Stimulated activated naive CD8-positive, alpha-beta T cell treated with anti-CD3 and anti-CD28 coated beads, Interleukin-15, Interleukin-2, amounts not matched to agents 100 U/mL and 50 U/mL, for 24 hours (primary cell): ENCODE measurements around the gene MRGPRF.
"Not testable (repeated sequence)": the region's sequence is repeated elsewhere in the genome, so short reads cannot be mapped to it uniquely, and the experiment has no call there.

Source experiments
- ATAC-seq: fragments of 150-1000 bp; cut with Tn5 transposase; one replicate; pipeline ENCODE4 v1.10.0; 2021
- DNase-seq: peaks from one replicate; pipeline ENCODE4 v3.0.0; 2021

MRGPRF gene

GRCh38 chr11:69002570-69003231, 10.3 kb downstream of the MRGPRF start:
- DNase-seq (no peak), ATAC-seq (no peak)

DNA sequence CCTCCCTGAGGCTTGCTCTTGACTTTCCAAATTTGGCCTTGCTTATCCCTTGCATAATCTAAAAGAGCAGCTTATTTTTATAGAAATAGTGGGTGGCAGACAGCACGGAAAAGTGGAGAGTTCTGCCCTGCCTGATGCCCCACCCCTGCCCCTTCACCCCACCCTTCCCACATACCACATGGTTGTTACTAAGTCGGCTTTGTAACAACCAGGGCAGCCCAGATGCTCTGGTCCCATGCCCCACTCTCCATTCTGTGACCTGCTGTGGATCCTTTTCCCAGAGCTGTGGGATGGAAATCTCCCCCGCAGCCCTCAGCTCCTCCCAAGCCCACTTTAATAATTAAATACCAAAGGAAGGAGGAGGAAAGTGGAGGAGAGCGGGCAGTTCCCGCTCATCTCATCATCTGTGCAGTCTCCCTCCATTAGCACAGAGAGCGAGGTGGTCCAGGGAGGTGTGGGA, 10.9 kb downstream of the MRGPRF start:
- DNase-seq (no peak), ATAC-seq (no peak)

GRCh38 chr11:69001243-69002081, 11.6 kb downstream of the MRGPRF start:
- no peak for ATAC-seq
- DNase-seq: no peak

DNA sequence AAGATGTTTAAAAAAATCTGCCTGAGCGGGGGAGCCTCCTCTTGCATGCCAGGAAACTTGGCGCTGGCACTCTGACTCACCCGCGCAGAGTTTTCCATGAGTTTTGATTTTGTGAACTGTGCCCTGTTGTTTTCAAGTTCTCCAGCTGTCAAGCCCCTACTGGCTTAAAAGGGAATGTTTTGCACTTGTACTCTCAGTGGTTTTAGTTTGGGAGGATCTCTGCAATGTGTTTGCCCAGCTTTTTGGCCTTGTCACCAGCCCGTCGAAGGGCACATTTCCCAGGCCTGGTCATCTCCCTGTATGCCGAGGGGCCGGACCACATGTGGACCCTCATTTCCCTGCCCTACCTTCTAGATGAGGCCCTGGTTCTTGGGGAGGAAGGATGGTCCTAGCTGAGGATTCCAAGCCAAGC, 12.2 kb downstream of the MRGPRF start:
- no peak for ATAC-seq
- DNase-seq: no peak

DNA sequence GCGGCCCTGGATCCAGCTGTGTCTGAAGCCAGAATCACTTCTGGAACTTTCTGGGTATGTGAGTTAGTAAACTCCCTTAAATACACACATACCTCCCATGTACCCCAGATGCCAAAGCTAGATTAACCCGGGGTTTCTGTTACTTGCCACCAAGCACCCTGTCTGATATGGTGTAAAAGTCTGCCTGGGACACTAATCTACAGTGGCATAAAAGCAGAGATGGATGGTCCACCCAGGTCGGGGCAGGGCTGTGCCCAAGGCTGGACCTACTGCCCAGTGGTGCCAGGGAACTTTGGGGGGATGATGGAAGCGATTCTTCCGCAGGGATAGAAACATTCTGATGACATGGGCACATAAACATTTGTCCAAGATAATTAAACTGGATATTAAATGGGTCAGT, 12.7 kb downstream of the MRGPRF start:
- DNase-seq (no peak), ATAC-seq (no peak)

- not testable (repeated sequence) for ATAC-seq
Measured at GRCh38 chr11:68999748-69000355, 13.2 kb downstream of the MRGPRF start.

GRCh38 chr11:68999093-68999747, 13.8 kb downstream of the MRGPRF start:
- ATAC-seq (no peak), DNase-seq (no peak)

More at GRCh38 chr11:68999748-69000355, 13.2 kb downstream of the MRGPRF start:
- DNase-seq: not testable (repeated sequence)

GRCh38 chr11:68998390-68998911, 14.6 kb downstream of the MRGPRF start:
- DNase-seq (no peak), ATAC-seq (no peak)

GRCh38 chr11:68997995-68998348, 15.1 kb downstream of the MRGPRF start:
- ATAC-seq (no peak), DNase-seq (no peak)

DNA sequence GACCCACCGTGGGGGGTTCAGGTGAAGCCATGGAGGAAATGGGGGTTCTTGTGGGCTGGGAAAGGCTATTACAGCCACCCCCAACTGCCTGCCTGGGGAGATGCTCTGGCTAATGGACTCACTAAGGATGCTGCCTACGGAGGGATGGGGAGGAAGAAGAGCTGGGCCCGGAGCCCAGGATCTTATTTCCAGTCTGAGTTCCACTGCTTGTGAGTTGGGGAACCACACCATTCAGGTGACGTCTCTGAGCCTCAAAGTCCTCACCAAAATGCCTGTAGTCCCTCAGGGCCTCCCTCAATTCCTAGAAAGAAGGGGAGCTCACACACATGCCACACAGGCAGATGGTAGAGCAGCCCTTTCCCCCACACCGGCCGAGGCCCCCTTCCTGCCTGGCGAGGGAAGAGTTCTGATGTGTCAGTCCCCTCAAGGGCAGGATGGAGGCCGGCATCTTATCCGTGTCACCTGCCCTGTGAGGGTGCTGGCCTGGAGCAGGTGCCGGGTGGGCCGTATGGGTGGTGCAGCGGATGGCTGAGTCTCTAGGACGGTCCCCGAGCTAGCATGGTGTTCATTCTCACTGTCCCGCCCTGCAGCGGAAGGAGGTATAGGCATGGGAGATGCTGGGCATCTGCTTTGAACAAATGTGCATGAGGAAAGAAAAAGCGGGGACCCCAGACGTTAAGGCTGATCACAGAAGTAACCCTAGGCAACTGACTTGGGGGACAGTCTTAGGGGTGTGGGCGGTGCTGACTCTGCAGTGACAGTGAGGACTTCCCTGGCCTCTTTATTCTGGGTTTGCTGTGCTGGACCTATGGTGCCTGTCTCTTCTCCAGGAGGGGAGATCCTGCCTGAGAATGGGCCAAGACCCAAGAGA, 15.7 kb downstream of the MRGPRF start:
- ATAC-seq (no peak), DNase-seq (no peak)

- ATAC-seq (no peak), DNase-seq (no peak)
Measured at GRCh38 chr11:68996376-68997123, 16.5 kb downstream of the MRGPRF start.

DNA sequence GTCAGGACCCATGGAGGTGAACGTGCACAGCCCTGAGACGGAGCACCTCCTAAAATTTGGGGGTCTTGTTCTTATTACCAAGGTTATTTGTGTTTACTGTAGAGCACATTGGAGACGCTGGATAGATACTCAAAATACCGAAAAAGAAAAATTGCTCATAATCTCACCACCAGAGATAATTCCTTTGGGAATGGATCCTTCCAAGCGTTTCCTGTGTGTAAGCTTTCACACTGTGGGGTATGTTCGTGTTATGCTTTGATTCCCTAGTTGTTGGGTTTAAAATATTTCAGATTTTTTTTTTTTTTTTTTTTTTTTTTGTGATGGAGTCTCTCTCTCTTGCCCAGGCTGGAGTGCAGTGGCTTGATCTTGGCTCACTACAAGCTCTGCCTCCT, 18.2 kb downstream of the MRGPRF start:
- ATAC-seq (no peak), DNase-seq (no peak)

DNA sequence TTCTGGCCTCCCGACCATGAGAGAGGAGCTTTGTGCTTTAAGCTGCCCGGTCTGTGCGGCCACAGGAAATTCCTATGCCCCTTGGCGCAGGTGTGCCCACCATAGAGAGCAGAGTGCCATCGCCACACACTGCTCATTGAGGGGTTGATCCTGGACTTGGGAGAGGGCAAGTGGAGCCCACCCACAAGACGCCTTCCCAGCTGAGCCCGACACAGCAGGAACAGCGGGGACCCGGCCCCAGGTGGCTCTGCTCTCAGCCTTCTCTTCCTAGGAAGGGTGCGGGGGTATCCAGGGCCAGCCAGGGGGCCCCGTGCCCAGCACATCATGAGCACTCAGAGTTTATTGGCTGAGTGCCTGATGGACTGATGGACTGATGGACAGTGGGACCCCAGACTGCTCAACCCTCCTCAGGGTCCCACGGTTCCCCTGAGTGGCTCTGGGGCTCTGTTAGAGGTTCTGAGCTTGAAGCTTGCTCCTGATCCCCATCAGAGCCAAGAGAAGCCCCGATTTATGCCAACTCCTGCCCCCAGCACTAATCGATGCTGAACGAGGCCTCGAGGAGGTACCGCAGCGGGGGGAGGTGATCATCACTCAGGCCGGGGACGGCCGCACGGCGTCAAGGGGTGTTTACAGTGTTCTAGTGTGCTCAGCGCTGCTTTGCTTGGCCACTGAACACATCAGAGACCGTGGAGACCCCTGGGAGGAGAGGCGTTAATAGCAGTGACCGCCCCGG, 18.7 kb downstream of the MRGPRF start:
- ATAC-seq (no peak), DNase-seq (no peak)

DNA sequence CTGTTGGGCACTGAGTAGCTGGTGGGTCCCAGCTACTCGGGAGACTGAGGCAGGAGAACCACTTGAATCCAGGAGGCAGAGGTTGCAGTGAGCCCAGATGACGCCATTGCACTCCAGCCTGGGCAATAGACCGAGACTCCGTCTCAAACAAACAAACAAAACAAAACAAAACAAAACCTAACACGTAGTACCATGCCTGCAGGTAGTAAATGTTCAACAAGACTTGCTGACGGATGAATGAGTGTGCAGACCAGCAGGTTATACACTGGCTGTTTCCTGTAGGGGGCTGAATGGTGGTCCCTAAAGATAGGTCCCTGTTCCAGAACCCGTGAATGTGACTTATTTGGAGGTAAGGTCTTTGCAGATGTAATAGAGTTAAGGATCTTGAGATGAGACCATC, 19.5 kb downstream of the MRGPRF start:
- no peak for ATAC-seq
- DNase-seq: no peak

GRCh38 chr11:68992743-68993255, 20.2 kb downstream of the MRGPRF start:
- DNase-seq: no peak
- ATAC-seq: no peak

DNA sequence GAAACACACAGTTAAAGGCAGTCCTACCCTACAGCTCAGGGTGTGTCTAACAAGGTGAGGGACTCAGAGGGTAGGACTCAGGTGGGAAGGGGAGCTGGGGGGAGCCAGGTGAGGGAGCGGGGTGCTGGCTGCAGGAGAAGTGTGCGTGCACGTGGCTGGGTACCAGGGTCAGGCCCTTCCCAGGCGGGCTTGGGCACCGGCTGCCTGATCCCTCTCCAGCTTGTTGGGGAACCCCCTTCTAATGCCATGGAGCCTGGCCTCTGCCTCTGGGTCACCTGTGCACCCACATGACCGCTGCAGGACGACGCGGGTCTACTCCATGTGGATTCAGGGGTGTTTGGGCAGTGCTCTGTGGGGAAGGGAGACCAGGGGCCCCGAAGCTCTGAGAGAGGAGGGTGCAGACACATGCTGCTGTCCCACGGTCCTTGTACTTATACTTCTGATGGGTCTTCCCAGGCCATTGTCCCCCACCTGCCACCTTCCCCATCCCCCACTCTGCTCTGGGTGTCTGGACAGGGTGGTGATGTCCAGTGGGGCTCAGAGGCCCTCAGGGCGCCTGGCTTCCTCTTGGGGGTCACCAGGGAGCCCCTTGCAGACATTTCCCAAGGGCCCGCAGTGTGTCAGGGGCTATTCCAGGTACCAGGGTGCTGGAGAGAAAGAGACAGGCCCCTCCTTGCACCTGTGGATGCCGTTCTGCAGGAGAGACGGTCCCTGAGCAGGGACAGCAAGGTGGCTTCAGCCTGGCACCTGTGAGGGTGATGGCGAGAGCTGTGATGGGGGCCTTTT, 21.9 kb downstream of the MRGPRF start:
- DNase-seq: no peak
- ATAC-seq: no peak

- no peak for ATAC-seq
Measured at GRCh38 chr11:68989936-68990606, 23.0 kb downstream of the MRGPRF start.

DNA sequence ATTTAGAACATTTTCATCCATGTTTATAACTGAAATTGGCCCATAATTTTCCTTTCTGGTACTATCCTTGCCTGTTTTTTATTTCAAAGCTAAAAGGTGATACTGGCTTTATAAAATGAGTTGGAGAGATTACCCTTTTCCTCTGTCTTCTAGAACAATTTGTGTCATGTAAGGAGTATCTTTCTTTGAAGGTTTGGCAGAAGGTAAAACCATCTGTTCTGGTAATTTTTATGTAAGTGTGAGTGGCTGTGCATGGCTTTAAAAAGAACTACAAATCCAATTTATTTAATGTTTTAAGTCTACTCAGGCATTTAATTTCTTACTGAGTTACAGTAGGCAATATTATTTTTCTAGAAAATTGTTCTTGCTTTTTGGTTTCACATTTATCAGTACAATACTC, 24.6 kb downstream of the MRGPRF start:
- ATAC-seq: no peak

More at GRCh38 chr11:68989936-68990606, 23.0 kb downstream of the MRGPRF start:
- no peak for DNase-seq

More for the DNA sequence above, 24.6 kb downstream of the MRGPRF start:
- no peak for DNase-seq
